ENCODE data around the gene SMAD7. TPM values are rescaled to one million over a fixed set of nuclear protein-coding genes. Genes with fewer than 3 reads are reported as not detected.

Gene SMAD7
- total RNA-seq, 1 donor from 2014 or later: 34.1 TPM

DNA sequence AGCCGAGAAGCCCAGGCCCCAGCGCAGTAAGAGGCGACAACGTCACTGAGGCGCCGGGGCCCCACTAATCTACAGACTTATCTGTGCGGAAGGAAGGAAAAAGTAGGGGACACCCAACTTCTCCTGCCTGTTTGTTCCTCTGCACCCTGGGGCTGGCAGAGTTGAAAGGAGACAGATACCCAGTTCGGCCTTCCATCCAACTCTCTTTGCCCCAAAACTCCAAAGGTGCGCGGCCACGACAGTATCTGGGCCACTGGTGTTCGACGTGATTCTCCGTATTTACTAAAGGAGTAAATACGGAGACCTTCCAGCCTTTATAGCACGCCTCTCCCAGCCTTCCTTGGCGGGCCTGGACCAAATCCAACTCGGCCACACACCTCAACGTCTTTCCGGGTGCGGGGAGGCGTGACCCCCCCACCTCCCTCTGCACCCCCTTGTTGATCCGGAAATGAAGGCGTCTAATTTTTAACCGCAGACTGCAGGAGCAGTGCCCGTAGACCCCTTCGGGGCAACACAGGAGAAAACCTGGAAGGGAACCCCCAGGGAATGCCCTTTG, 1.6 kb downstream of the SMAD7 start:
- H3K4me3 ChIP-seq: peak overlapping the region; percentile 72 to 89
- peak in 1 of 2 donors; percentile 44 for TF ChIP-seq POLR2AphosphoS5 (IDR thresholded peaks at IDR 0.05; ENCODE audit: insufficient read depth in 1 of 2, low read depth in 1 of 2)
- TF ChIP-seq, protein P1, sequence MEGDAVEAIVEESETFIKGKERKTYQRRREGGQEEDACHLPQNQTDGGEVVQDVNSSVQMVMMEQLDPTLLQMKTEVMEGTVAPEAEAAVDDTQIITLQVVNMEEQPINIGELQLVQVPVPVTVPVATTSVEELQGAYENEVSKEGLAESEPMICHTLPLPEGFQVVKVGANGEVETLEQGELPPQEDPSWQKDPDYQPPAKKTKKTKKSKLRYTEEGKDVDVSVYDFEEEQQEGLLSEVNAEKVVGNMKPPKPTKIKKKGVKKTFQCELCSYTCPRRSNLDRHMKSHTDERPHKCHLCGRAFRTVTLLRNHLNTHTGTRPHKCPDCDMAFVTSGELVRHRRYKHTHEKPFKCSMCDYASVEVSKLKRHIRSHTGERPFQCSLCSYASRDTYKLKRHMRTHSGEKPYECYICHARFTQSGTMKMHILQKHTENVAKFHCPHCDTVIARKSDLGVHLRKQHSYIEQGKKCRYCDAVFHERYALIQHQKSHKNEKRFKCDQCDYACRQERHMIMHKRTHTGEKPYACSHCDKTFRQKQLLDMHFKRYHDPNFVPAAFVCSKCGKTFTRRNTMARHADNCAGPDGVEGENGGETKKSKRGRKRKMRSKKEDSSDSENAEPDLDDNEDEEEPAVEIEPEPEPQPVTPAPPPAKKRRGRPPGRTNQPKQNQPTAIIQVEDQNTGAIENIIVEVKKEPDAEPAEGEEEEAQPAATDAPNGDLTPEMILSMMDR (IDR thresholded peaks at IDR 0.05): no peak
- H3K4me1 ChIP-seq: peaks cover 53% of the 10 kb centered on the region
- DNase-seq (ENCODE audit: extremely low spot score in 2 of 2): no peak
- no peaks in the 10 kb centered on the region for H3K9me3 ChIP-seq
- H3K27ac ChIP-seq: peak overlapping the region; percentile 94
- H3K36me3 ChIP-seq: peaks cover 0 to 3% of the 10 kb centered on the region in 2 donors
- intact Hi-C loops (cut with DNase I): no loop called here
- H3K27me3 ChIP-seq: no peaks in the 10 kb centered on the region

DNA sequence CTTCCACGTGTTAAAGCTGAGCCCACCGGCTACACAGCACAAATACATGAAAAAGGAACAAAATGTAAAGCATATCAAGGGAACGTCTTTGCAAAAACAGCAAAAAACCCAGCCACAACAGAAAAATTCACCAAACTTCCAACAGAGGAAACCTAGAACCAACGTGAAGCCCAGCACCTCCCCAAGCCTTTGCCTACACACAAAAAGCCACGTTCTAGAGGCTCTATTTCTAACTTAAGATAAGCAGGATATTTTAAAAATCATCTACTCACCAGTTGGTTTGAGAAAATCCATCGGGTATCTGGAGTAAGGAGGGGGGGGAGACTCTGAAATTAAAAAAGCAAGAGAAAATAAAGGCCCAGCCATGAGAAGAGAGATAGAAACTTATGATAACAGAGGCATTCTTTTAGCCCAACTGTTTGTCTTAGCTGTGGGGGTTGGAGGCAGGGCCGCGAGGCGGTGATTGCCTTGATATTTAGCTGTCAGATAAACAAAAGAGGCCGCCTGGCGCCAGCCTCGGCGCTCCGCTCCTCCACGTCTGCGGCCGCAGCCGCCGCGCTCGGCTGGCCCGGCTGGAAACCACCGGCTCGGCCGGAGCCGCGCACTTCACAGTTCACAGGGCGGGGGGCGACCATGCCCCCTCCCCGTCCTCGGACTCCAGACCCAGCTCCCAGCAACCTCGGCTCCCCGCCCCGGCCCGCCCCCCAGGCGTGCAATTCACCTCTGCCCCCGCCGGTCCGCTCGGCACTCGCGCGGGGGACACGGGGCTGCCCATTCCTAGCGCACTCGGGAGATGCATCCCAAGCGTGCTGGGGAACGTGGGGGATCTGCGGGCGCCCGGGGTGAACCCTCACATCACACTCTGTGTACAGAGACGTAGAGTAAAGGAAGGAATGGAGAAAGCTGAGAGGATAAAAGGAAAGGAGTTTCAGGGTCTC, 2.4 kb downstream of the SMAD7 start:
- Histone ChIP-seq H3K27ac (peak overlapping the region; percentile 94), H3K4me1 (peaks cover 55% of the 10 kb centered on the region), H3K9me3 (no peaks in the 10 kb centered on the region), H3K36me3 (peaks cover 0 to 3% of the 10 kb centered on the region in 2 donors), H3K4me3 (peak overlapping the region; percentile 72 to 89), H3K27me3 (no peaks in the 10 kb centered on the region)
- intact Hi-C loops (cut with DNase I): no loop called here
- no peak for DNase-seq (ENCODE audit: extremely low spot score in 2 of 2)
- TF ChIP-seq POLR2AphosphoS5 (IDR thresholded peaks at IDR 0.05; ENCODE audit: insufficient read depth in 1 of 2, low read depth in 1 of 2) (peak in 1 of 2 donors; percentile 38), POLR2A (IDR thresholded peaks at IDR 0.05) (no peak)

DNA sequence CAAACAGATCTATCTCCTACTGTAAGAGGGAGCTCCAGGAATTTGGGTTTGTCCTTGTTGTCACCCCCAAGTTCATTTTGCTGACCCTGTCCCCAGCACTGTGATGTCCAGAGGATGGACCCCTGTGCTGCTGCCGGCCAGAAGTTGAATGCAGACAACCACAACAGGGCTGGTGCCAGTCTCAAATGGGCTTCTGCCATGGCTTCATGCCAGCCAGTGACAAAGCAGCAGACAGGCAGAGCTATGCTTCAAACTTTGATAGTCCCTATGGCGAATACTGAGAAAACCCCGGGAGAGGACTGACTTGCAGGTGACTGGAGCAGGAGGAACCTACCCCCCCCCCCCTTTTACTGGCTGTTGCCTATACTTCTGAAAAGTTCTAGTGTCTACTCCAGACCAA, 3.2 kb downstream of the SMAD7 start:
- Histone ChIP-seq H3K4me1 (peaks cover 57% of the 10 kb centered on the region), H3K36me3 (peaks cover 0 to 3% of the 10 kb centered on the region in 2 donors), H3K9me3 (no peaks in the 10 kb centered on the region), H3K27me3 (no peaks in the 10 kb centered on the region), H3K4me3 (peak overlapping the region; percentile 72 to 89), H3K27ac (peak overlapping the region; percentile 94)
- intact Hi-C loops (cut with DNase I): no loop called here
- no peak for TF ChIP-seq POLR2A (IDR thresholded peaks at IDR 0.05)
- TF ChIP-seq POLR2AphosphoS5 (IDR thresholded peaks at IDR 0.05; ENCODE audit: insufficient read depth in 1 of 2, low read depth in 1 of 2): no peak
- TF ChIP-seq, protein P1 (IDR thresholded peaks at IDR 0.05): no peak
- DNase-seq (ENCODE audit: extremely low spot score in 2 of 2): no peak

DNA sequence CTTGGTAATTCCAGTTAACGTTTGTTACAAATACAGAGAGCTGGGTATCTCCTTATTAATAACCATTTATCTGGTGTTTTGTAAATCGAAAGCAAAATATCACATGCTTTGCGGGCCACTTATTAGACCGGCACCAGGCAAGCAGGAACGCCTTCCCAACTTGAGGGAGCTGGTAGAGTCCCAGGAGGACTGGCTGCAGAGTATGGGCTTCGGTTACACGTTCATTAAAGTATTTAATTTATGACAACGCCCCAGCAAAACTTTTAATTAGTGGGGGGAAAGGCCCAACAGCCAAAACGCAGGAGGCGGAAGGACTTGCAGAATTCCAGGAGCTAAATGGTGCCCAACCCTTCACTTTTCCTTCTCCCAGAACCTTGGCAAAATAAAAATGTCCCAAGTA, 3.7 kb downstream of the SMAD7 start:
- peaks cover 0 to 3% of the 10 kb centered on the region in 2 donors for H3K36me3 ChIP-seq
- H3K9me3 ChIP-seq: no peaks in the 10 kb centered on the region
- H3K4me3 ChIP-seq: peak overlapping the region; percentile 72 to 89
- H3K4me1 ChIP-seq: peaks cover 61% of the 10 kb centered on the region
- H3K27ac ChIP-seq: peak overlapping the region; percentile 94
- DNase-seq (ENCODE audit: extremely low spot score in 2 of 2): no peak
- intact Hi-C loops (cut with DNase I): no loop called here
- no peak for TF ChIP-seq POLR2AphosphoS5 (IDR thresholded peaks at IDR 0.05; ENCODE audit: insufficient read depth in 1 of 2, low read depth in 1 of 2)
- TF ChIP-seq POLR2A (IDR thresholded peaks at IDR 0.05): no peak
- no peaks in the 10 kb centered on the region for H3K27me3 ChIP-seq

DNA sequence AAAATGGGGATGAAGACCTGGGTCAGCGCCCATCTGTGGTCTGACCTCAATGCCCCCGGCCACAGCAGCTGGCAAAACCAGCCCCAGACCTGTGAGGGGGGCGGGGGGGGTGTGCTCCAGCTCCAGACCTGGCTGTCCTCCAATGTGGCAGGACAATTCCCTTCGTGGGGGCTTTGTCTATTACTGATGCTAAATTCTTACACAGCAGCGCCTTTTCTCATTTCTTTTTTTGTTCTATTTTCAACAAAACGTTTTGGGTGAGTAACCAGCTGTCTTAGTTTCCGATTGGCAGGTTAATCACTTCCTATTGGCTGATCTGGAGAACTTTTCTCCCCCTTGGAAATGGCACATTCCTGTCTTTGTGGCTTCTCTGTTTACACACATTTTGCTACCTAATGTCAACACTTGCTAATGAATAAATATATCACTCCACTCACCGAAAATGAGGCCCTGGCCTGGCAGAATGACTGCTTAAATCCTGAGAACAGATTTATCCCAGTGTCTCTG, 4.4 kb downstream of the SMAD7 start:
- Histone ChIP-seq H3K27ac (peak overlapping the region; percentile 94), H3K4me1 (peaks cover 68% of the 10 kb centered on the region), H3K9me3 (no peaks in the 10 kb centered on the region), H3K36me3 (peaks cover 0 to 3% of the 10 kb centered on the region in 2 donors), H3K27me3 (no peaks in the 10 kb centered on the region), H3K4me3 (peak overlapping the region; percentile 72 to 89)
- DNase-seq (ENCODE audit: extremely low spot score in 2 of 2): no peak
- peak in 1 of 2 donors; percentile 43 for TF ChIP-seq POLR2AphosphoS5 (IDR thresholded peaks at IDR 0.05; ENCODE audit: insufficient read depth in 1 of 2, low read depth in 1 of 2)
- TF ChIP-seq, protein P1 (IDR thresholded peaks at IDR 0.05): no peak
- intact Hi-C loops (cut with DNase I): no loop called here

Data from vagina (tissue), 2 donors.